Spinal cord (tissue), 10 donors: ENCODE measurements around the gene TSPAN12. TPM values are rescaled to one million over a fixed set of nuclear protein-coding genes. Genes with fewer than 3 reads are reported as not detected.

Experiments
- DNase-seq, 6 donors: peaks; one replicate each; pipeline versions ENCODE4 v3.0.0 to v3.0.0-alpha.2; 2013 to 2015; ENCODE audit warnings: low spot score in 6 of 6, low read depth in 4 of 6
- H3K27ac ChIP-seq: one replicate; pipeline ENCODE4 v1.5.1; 2013; ENCODE audit warnings: low read depth, low read length, control low read depth
- H3K27me3 ChIP-seq: one replicate; pipeline ENCODE4 v1.6.1; 2013; ENCODE audit warnings: low read length; ENCODE audit not compliant: control insufficient read depth, insufficient read depth
- H3K36me3 ChIP-seq: one replicate; pipeline ENCODE4 v1.6.1; 2013; ENCODE audit warnings: low read length; ENCODE audit not compliant: control insufficient read depth, insufficient read depth
- H3K4me1 ChIP-seq: one replicate; pipeline ENCODE4 v1.6.1; 2013; ENCODE audit warnings: low read length; ENCODE audit not compliant: control insufficient read depth, insufficient read depth
- H3K4me3 ChIP-seq: one replicate; pipeline ENCODE4 v1.5.1; 2013; ENCODE audit warnings: low read depth, low read length, control low read depth
- H3K9me3 ChIP-seq: one replicate; pipeline ENCODE4 v1.6.1; 2013; ENCODE audit warnings: low read length; ENCODE audit not compliant: control insufficient read depth, insufficient read depth
- WGBS: methylation state at CpG from one replicate; pipeline ENCODE4 v1.1.5; 2013; ENCODE audit warnings: missing lambda C conversion rate; ENCODE audit not compliant: insufficient coverage; 5-methylcytosine and 5-hydroxymethylcytosine counted together
- polyA plus RNA-seq, 2 donors: library from polyadenylated mRNA; unstranded; fragments of 120-200 nt; gene quantifications; one replicate each; pipeline ENCODE4 v1.2.1, GENCODE V29; 2013; ENCODE audit not compliant: insufficient read length in 2 of 2
- total RNA-seq, 2 donors: library from RNA; depleted of rRNA in 1 of 2; stranded (reverse); fragments of 120-200 nt in 1 of 2; fragments of >200 nt in 1 of 2; gene quantifications; one replicate each; pipeline versions ENCODE4 v1.2.3 to v1.2.4, GENCODE V29; 2013 to 2014
- donor health status: healthy.

The TSPAN12 gene
- total and polyA plus RNA-seq, 4 donors = 16.8 to 25.5 (median 20.5) TPM

- no peak for DNase-seq
- no peak overlapping the region for H3K4me3 ChIP-seq
- no peak overlapping the region for H3K27ac ChIP-seq
- H3K36me3 ChIP-seq = no peaks in the 10 kb centered on the region
- no peaks in the 10 kb centered on the region for H3K9me3 ChIP-seq
- WGBS = no CpG with 5 or more reads among the region's 2 CpGs
- no peaks in the 10 kb centered on the region for H3K4me1 ChIP-seq
- H3K27me3 ChIP-seq = no peaks in the 10 kb centered on the region
These were observed 11.8 kb upstream of the TSPAN12 start for GRCh38 chr7:120869700-120870099.

GRCh38 chr7:120867932-120868331 lies 10.0 kb upstream of the TSPAN12 start:
- 100% methylated on average over 1 of the region's 1 CpG for WGBS
- H3K4me3 ChIP-seq = no peak overlapping the region
- no peaks in the 10 kb centered on the region for H3K27me3 ChIP-seq
- no peaks in the 10 kb centered on the region for H3K9me3 ChIP-seq
- no peaks in the 10 kb centered on the region for H3K4me1 ChIP-seq
- no peak overlapping the region for H3K27ac ChIP-seq
- no peaks in the 10 kb centered on the region for H3K36me3 ChIP-seq
- DNase-seq = no peak

DNA sequence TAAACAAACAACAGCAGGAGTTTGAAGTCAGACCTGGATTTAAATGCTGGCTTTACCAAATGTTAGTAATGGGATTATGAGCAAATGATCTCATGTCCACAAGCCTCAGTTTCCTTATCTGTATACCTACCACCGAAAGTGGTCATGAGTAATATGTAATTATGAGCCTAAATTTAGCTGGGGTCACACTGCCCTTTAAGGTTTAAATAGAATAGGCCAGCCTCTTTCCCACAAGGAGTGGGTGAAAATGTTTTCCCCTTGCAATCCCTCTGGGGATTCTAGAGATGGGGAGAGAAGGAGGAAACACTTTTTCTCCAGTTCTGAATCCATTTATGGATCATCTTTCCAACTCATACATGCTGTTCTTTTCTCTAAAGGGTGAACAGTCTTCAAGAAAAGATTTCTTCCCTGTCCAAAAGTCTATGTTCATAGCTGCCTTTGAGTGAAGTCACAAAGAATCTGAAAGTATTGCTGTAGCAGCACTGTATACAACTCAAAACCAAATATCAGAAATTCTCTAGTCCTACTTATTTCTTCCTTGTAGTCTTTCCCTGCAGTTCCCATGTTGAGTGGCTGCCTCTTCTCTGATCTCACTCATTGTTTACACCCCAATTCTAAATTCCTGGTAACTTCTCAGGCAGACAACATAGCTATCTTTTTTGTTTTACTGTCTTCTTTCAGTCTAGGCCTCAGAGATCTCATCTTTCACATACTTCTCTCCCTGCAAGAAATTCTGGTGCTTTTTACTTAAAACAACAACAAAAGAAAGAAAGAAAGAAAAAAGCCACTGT lies 7.4 kb upstream of the TSPAN12 start:
- no peak overlapping the region for H3K27ac ChIP-seq
- no peaks in the 10 kb centered on the region for H3K9me3 ChIP-seq
- DNase-seq = no peak
- no peak overlapping the region for H3K4me3 ChIP-seq
- no peaks in the 10 kb centered on the region for H3K4me1 ChIP-seq
- no peaks in the 10 kb centered on the region for H3K36me3 ChIP-seq
- no peaks in the 10 kb centered on the region for H3K27me3 ChIP-seq
- WGBS = no CpG with 5 or more reads among the region's 1 CpG

GRCh38 chr7:120864141-120864900 lies 6.4 kb upstream of the TSPAN12 start:
- Histone ChIP-seq H3K27ac (no peak overlapping the region), H3K4me1 (no peaks in the 10 kb centered on the region), H3K4me3 (no peak overlapping the region), H3K9me3 (no peaks in the 10 kb centered on the region), H3K36me3 (no peaks in the 10 kb centered on the region), H3K27me3 (no peaks in the 10 kb centered on the region)
- WGBS = 44% methylated on average over 4 of the region's 6 CpGs
- DNase-seq = peak in 1 of 6 donors; percentile 44

DNA sequence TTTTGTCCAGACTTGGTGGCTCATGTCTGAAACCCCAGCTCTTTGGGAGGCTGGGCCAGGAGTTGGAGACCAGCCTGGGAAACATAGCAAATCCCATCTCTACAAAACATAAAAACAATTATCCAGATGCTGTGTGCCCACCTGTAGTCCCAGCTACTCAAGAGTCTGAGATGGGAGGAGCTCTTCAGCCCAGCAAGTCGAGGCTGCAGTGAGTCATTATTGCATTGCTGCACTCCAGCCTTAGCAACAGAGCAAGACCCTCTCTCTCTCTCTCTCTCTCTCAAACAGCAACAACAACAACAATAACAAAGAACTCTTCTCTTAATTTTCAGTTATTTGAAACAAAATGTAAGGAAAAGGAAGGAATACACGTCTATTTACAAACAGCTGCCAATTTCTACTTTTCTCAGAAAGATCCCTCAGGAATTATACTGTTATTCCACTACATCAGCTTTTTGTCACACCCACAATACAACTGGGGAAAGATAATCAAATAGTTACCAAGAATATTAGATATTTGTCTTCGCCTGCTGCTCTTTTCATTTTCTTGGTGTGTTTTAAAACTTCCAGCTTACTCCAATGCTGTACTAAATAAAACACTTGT lies 5.1 kb upstream of the TSPAN12 start:
- DNase-seq = no peak
- Histone ChIP-seq H3K4me3 (no peak overlapping the region), H3K27ac (no peak overlapping the region), H3K4me1 (no peaks in the 10 kb centered on the region), H3K9me3 (no peaks in the 10 kb centered on the region), H3K36me3 (no peaks in the 10 kb centered on the region), H3K27me3 (no peaks in the 10 kb centered on the region)
- 0% methylated on average over 1 of the region's 3 CpGs for WGBS

DNA sequence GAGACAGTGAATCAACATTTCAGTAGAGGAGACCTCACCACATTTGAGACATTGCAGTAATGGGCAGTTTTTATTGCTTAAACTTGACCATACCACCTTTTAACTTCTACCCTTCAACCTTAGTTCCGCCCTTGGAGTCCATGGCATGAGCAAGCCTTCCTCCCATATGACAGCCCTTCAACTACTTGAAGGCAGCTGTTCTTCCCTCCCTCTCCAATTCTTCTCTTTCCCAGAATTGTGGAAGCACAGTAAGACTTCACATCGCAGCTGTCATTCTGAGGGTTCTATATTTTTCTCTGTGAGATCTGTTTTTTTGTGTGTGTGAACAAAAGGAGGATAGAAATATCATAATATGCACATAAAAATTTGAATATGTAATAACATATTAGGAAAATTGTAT lies 2.2 kb upstream of the TSPAN12 start:
- no peak for DNase-seq
- no peak overlapping the region for H3K4me3 ChIP-seq
- 100% methylated on average over 1 of the region's 2 CpGs for WGBS
- no peaks in the 10 kb centered on the region for H3K36me3 ChIP-seq
- H3K9me3 ChIP-seq = no peaks in the 10 kb centered on the region
- no peak overlapping the region for H3K27ac ChIP-seq
- peaks cover 4% of the 10 kb centered on the region for H3K4me1 ChIP-seq
- no peaks in the 10 kb centered on the region for H3K27me3 ChIP-seq

GRCh38 chr7:120859459-120859858 lies 1.5 kb upstream of the TSPAN12 start:
- no peaks in the 10 kb centered on the region for H3K36me3 ChIP-seq
- DNase-seq = no peak
- 90% methylated on average over 4 of the region's 6 CpGs for WGBS

GRCh38 chr7:120856621-120857352 lies 1.2 kb downstream of the TSPAN12 start:
- Histone ChIP-seq H3K4me1 (peaks cover 4% of the 10 kb centered on the region), H3K4me3 (peak overlapping the region; percentile 84), H3K36me3 (no peaks in the 10 kb centered on the region), H3K27me3 (no peaks in the 10 kb centered on the region), H3K27ac (peak overlapping the region; percentile 52), H3K9me3 (no peaks in the 10 kb centered on the region)
- WGBS = 2% methylated on average over 29 of the region's 39 CpGs
- DNase-seq = peak in 5 of 6 donors; percentile 22 to 74 (median 43)

More at GRCh38 chr7:120859459-120859858, 1.5 kb upstream of the TSPAN12 start:
- no peaks in the 10 kb centered on the region for H3K27me3 ChIP-seq
- H3K27ac ChIP-seq = no peak overlapping the region
- H3K4me1 ChIP-seq = peaks cover 4% of the 10 kb centered on the region
- H3K4me3 ChIP-seq = no peak overlapping the region
- no peaks in the 10 kb centered on the region for H3K9me3 ChIP-seq

DNA sequence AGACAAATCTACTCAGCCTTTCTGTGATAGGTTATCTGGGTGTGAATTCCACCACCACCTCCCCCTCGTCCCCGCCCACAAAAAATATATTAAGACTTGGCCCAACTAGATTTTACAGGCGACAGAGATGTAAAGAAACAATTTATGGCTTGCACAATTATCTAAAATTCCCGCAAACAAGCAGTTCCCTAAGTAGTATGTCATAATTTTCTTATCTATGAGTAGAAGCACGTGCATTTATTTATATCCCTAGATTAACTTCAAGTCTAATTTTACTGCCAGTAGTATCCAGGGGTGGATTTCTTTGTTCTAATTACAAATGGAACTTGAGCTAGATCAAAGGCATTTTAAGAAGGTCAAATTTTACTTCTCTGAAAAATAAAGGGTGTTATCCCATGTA lies 1.7 kb downstream of the TSPAN12 start:
- Histone ChIP-seq H3K27ac (no peak overlapping the region), H3K27me3 (no peaks in the 10 kb centered on the region), H3K9me3 (no peaks in the 10 kb centered on the region), H3K36me3 (no peaks in the 10 kb centered on the region), H3K4me1 (peaks cover 4% of the 10 kb centered on the region), H3K4me3 (peak overlapping the region; percentile 84)
- no peak for DNase-seq
- WGBS = no CpG with 5 or more reads among the region's 5 CpGs
